ENCODE measurements around the gene HAND1. TPM values are rescaled to one million over a fixed set of nuclear protein-coding genes. Genes with fewer than 3 reads are reported as not detected.

Gene HAND1
- total RNA-seq, 1 donor from 2014 or later: not detected

DNA sequence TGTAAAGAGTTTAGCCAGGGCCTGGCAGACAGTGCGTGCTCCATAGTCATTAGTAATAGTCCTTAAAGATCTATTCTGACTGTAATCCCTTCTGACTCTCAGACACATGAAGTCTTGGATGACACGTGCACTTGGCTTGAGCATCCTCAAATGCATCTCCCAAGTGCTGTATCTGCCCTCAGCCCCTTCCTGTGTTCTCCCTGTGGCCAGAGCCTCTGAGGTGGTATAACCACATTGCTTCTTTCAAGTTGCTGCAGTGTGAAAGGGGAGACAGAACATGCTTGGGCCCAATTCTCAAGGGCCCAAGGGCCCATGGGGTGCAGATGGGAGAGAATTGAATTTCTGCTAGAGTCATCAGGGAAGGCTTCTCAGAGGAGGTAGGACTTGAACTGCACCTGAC, 30.1 kb upstream of the HAND1 start:
- ATAC-seq: no peak
- intact Hi-C loops (cut with DNase I): no loop called here
- no peak for DNase-seq (ENCODE audit: low spot score)

DNA sequence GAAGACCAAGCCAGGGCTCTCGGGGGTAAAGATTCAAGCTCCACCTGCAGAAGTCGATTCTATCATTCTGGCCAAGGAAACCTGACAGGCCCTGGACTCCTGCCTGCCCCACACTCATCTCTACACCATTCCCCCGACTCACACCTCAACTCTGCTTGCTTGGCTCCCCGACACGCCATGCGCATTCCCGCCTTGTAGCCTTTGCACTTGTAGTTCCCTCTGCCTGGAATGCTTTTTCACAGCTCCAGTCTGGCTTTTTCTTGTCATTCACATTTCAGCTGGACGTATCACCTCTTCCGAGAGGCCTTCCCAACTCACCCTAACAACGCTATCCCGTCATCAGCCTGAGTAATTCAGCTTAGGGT, 28.7 kb upstream of the HAND1 start:
- no peak for ATAC-seq
- intact Hi-C loops (cut with DNase I): no loop called here
- no peak for DNase-seq (ENCODE audit: low spot score)

- intact Hi-C loops (cut with DNase I): no loop called here
- DNase-seq (ENCODE audit: low spot score): no peak
- no peak for ATAC-seq
These were observed 28.2 kb upstream of the HAND1 start for GRCh38 chr5:154506049-154506715.

GRCh38 chr5:154505567-154505966, 27.5 kb upstream of the HAND1 start:
- no peak for ATAC-seq
- DNase-seq (ENCODE audit: low spot score): no peak
- intact Hi-C loops (cut with DNase I): no loop called here

DNA sequence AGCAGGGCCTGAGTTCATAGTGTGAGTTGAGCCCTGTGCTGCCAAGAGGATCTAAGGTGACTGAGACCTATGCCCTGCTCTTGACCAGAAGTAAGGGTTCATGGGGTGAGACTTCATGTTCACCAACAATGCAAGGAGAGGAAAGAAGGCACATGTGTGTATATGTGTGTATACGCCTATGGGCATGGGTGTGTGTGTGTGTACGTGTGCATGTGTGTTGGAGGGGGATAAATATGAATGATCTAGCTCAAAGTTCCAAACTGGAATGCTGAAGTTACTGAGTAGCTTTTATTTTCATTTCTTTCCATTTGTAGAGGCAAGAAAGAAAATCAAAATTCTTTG, 25.6 kb upstream of the HAND1 start:
- no peak for ATAC-seq
- intact Hi-C loops (cut with DNase I): no loop called here
- no peak for DNase-seq (ENCODE audit: low spot score)

- intact Hi-C loops (cut with DNase I): no loop called here
- DNase-seq (ENCODE audit: low spot score): no peak
These were observed 24.2 kb upstream of the HAND1 start for GRCh38 chr5:154502180-154502579.

DNA sequence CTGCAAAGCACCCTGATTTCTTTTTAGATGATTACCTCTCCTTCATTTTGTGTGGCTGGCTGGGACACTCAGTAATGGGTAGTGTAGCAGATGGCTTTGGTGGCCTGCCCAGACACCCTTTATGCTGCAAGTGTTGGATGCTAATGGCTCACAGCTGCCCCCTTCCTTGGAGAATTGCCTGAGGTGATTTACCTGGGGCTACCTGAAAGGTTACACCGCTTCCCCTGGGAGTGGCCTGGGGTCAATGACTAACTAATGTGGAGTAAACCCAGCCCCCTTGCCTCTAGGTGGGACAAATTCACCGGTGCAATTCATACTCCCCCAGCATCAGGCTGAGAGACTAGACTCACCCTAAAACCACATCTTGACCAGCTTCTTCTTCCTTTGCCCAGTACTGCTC, 23.5 kb upstream of the HAND1 start:
- no peak for DNase-seq (ENCODE audit: low spot score)
- intact Hi-C loops (cut with DNase I): no loop called here
- no peak for ATAC-seq

More at GRCh38 chr5:154502180-154502579, 24.2 kb upstream of the HAND1 start:
- ATAC-seq: no peak

DNA sequence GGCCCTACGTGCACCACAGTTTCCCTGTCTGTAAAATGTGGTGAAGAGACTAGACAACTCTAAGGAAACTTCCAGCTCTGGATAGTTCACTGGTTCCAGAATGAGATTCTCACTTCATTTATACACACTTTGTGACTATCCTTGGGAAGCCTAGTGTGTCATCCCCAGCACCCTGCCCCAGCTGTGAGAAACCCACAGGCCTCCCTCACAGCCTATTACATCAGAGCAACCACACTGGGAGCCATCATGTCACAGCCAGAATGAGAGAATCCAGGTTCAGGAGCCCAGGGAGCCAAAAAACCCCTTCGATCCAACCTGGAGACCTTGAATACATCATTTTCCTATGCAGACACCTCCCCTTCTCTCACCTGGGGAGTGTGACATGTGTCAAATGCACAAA, 21.0 kb upstream of the HAND1 start:
- DNase-seq (ENCODE audit: low spot score): no peak
- intact Hi-C loops (cut with DNase I): no loop called here
- ATAC-seq: no peak

- DNase-seq (ENCODE audit: low spot score) (no peak), ATAC-seq (no peak)
- intact Hi-C loops (cut with DNase I): no loop called here
These were observed 20.6 kb upstream of the HAND1 start for GRCh38 chr5:154498591-154498990.

DNA sequence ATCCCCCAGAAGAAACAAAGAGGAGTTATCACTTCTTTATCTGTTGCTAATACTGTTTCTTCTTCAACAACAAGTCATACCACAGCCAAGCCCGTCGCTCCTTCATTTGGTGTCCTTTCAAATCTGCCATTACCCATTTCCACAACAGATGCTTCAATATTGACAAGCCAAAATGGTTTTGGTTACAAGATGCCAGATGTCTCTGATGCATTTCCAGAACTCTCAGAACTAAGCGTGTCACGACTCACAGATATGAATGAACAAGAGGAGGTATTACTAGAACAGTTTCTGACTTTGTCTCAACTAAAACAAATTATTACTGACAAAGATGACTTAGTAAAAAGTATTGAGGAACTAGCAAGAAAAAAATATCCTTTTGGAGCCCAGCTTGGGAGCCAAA, 16.0 kb upstream of the HAND1 start:
- intact Hi-C loops (cut with DNase I): no loop called here
- no peak for ATAC-seq
- no peak for DNase-seq (ENCODE audit: low spot score)

GRCh38 chr5:154493274-154493673, 15.2 kb upstream of the HAND1 start:
- intact Hi-C loops (cut with DNase I): no loop called here
- ATAC-seq (no peak), DNase-seq (ENCODE audit: low spot score) (no peak)

GRCh38 chr5:154491941-154492340, 13.9 kb upstream of the HAND1 start:
- DNase-seq (ENCODE audit: low spot score) (no peak), ATAC-seq (no peak)
- intact Hi-C loops (cut with DNase I): no loop called here

- DNase-seq (ENCODE audit: low spot score) (no peak), ATAC-seq (no peak)
- intact Hi-C loops (cut with DNase I): no loop called here
These were observed 9.5 kb upstream of the HAND1 start for GRCh38 chr5:154487541-154487940.

GRCh38 chr5:154486427-154486866, 8.4 kb upstream of the HAND1 start:
- DNase-seq (ENCODE audit: low spot score): no peak
- intact Hi-C loops (cut with DNase I): no loop called here
- ATAC-seq: no peak

DNA sequence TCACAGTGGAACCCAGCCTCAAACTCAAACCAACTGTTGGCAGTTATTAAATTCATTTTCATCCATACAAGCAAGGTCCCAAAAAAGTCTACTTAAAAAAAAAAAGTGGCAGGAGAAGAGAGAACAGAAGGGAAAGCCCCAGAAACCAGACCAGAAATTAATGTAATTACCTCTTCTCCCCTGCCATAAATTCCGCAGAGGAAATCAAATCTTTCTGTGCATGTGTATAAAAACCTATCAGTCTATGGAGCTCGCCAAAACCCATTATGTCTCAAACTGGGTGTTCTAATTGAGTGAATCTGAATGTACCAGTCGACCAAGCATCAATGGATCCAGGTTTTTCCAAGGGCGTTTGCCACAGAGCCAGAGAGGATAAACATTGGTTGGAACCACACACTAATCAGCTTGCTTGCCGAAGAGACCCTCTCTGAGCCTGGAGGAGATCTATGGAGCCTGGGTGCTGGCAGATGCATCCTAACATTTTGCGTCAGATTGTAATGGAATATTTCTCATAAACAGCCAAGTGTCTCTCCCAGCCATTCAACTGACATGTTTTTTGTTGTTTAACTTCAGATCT, 7.9 kb upstream of the HAND1 start:
- DNase-seq (ENCODE audit: low spot score): no peak
- intact Hi-C loops (cut with DNase I): no loop called here
- no peak for ATAC-seq

- ATAC-seq (no peak), DNase-seq (ENCODE audit: low spot score) (no peak)
- intact Hi-C loops (cut with DNase I): no loop called here
These were observed 7.1 kb upstream of the HAND1 start for GRCh38 chr5:154485096-154485491.

- intact Hi-C loops (cut with DNase I): no loop called here
- ATAC-seq (no peak), DNase-seq (ENCODE audit: low spot score) (no peak)
These were observed 6.5 kb upstream of the HAND1 start for GRCh38 chr5:154484393-154485095.

GRCh38 chr5:154483654-154484392, 5.8 kb upstream of the HAND1 start:
- DNase-seq (ENCODE audit: low spot score): no peak
- intact Hi-C loops (cut with DNase I): no loop called here
- no peak for ATAC-seq

- ATAC-seq (no peak), DNase-seq (ENCODE audit: low spot score) (no peak)
- intact Hi-C loops (cut with DNase I): no loop called here
These were observed 4.8 kb upstream of the HAND1 start for GRCh38 chr5:154482528-154483449.

All from sciatic nerve (tissue), 2 donors.